Measurements from ENCODE around the gene ZRANB3.
A peak's percentile ranks its signal among the peaks of the same experiment; 100 is the strongest.

The ZRANB3 gene

DNA sequence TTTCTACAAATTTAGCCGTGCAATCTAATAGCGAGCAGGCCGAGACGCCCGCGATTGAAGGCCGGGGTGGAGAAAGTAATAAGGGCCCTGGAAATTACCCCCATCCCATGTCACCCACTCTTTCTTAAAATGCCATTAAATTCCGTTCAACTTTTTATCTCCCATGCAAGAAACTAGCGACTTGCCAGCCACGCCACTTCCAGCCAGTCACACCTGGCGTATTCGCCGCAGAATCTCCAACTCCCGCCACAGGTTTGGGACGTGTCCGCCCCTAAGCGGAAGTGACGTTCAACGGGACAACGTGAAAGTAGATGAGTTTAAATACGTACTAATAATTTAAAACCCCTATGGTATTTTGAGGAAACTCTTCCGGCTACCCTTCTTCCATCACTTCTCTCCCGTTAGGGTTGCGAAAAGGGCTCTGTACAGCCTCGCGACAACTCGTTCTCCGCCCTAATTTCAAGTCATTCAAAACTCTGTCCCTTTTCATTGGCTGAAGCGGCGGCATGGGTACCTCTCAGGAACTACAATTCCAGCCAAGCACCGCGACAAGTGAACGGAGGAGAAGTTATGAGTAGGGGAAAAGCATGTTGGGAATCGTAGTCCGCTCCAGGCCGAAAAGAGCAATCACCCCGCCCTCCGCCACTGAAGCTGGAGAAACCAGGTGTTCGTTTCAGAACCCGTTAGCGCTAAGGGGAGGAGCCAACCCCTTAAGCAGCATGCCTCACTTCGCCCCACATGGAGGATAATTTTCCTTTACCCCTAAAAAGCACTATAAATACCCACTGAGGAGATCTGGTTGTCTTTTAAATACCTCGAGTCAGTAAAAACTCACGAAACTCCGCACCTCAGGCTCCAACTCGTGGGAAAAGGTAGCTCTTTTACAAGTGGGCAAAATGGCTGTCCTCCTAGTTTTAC is at the start of gene ZRANB3:
Gene ZRANB3, minus strand, starts transcription at position 906 of the 918 bp plus-strand sequence.
- Histone ChIP-seq H4K20me1 (peaks cover 0 to 21% (median 13%) of the 10 kb centered on the region in 11 experiments; a peak in 8 of 22 replicates), H3K27ac (peak within 1 kb of the TSS; percentile 54 to 97 (median 96)), H3K4me3 (peak within 1 kb of the TSS; percentile 68 to 90 (median 81)), H3K9me3 (replicated peaks in 1 of 11) (peaks cover 0 to under 1% (median 0%) of the 10 kb centered on the region in 11 experiments; a peak in 1 of 22 replicates), H3K9ac (peak within 1 kb of the TSS; percentile 86 to 96 (median 94)), H3K4me1 (peaks cover 20 to 35% (median 32%) of the 10 kb centered on the region in 10 experiments), H3K4me2 (peak within 1 kb of the TSS; percentile 81 to 95 (median 88)), H3K36me3 (peaks cover 0 to 27% (median 4%) of the 10 kb centered on the region in 11 experiments; a peak in 9 of 22 replicates), H3K27me3 (no peaks in the 10 kb centered on the region)
- TF ChIP-seq Cebpa-rat (IDR thresholded peaks at IDR 0.05): no peak

DNA sequence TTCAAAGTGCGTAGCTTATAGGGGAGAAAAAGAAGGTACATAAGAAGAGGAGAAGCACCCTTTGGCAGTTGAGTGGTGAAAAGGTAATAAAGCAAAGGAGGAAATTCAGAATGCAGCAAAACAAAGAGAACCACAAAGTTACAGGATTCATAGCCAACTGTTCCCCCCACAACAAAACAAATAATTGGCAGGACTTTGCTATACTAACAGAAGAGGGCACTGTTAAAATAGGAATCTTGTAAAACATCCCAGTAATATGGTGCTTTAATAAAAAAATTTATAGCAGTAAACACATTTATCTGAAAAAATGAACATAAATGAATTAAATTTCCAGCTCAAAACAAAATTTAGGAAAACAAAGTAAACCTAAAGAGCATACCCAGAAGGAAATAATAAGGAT is 42.6 kb upstream of the ZRANB3 start:
- Histone ChIP-seq H3K27me3 (no peaks in the 10 kb centered on the region), H3K4me2 (no peak overlapping the region), H3K4me3 (no peak overlapping the region), H3K4me1 (peaks cover 0 to 3% (median 0%) of the 10 kb centered on the region in 10 experiments; a peak in 4 of 20 replicates), H4K20me1 (peaks cover 0 to 14% (median 0%) of the 10 kb centered on the region in 11 experiments; a peak in 2 of 22 replicates), H3K27ac (no peak overlapping the region), H3K36me3 (peaks cover 16 to 74% (median 35%) of the 10 kb centered on the region in 11 experiments), H3K9me3 (replicated peaks in 1 of 11) (peaks cover 0 to 10% (median 4%) of the 10 kb centered on the region in 11 experiments; a peak in 9 of 22 replicates), H3K9ac (no peak overlapping the region)
- no peak for TF ChIP-seq Cebpa-rat (IDR thresholded peaks at IDR 0.05)

DNA sequence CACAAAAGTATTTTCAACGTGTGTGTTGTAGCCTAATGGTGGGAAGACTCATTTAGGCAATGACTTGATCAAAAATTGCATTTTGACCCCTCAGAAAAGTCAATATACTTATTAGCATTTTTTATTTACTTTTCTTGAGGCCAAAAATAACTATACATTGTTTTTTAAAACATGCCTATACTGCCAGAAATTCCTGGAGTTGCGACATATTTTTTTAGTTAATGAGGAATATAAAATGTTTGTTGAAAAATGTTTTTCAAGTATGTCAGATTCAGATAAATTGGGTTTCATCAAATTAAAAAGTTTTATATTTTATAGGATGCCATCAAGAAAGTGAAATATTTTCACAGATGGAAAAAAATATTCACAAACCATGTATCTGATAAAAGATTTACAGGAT is 39.9 kb upstream of the ZRANB3 start:
- H3K36me3 ChIP-seq: peaks cover 21 to 88% (median 55%) of the 10 kb centered on the region in 11 experiments
- peaks cover 0 to 7% (median under 1%) of the 10 kb centered on the region in 11 experiments; a peak in 6 of 22 replicates for H3K9me3 ChIP-seq (replicated peaks in 1 of 11)
- H3K27me3 ChIP-seq: no peaks in the 10 kb centered on the region
- no peak overlapping the region for H3K27ac ChIP-seq
- H3K9ac ChIP-seq: no peak overlapping the region
- peaks cover 0 to 33% (median 0%) of the 10 kb centered on the region in 11 experiments; a peak in 6 of 22 replicates for H4K20me1 ChIP-seq
- no peak overlapping the region for H3K4me3 ChIP-seq
- no peak for TF ChIP-seq Cebpa-rat (IDR thresholded peaks at IDR 0.05)
- no peak overlapping the region for H3K4me2 ChIP-seq
- peaks cover 0 to 7% (median 0%) of the 10 kb centered on the region in 10 experiments; a peak in 4 of 20 replicates for H3K4me1 ChIP-seq

DNA sequence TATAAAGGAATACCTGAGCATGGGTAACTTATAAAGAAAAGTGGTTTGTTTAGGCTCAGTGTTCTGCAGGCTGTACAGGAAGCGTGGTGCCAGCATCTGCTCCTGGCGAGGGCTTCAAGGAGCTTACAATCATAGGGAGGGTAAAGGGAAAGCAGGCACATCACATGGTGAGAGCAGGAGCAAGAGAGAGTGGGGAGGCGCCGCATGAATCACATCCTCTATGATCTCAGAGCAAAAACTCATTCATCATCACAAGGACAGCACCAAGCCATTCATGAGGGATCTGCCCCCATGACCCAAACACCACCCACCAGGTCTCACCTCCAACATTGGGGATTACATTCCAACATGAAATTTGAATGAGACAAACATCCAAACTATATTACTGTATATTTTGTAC is 32.8 kb upstream of the ZRANB3 start:
- Histone ChIP-seq H3K27me3 (no peaks in the 10 kb centered on the region), H3K9ac (no peak overlapping the region), H3K27ac (no peak overlapping the region), H3K4me3 (no peak overlapping the region), H4K20me1 (peaks cover 0 to 44% (median 0%) of the 10 kb centered on the region in 11 experiments; a peak in 8 of 22 replicates), H3K4me1 (peaks cover 0 to 6% (median 0%) of the 10 kb centered on the region in 10 experiments; a peak in 4 of 20 replicates), H3K36me3 (peaks cover 30 to 96% (median 78%) of the 10 kb centered on the region in 11 experiments), H3K4me2 (no peak overlapping the region), H3K9me3 (replicated peaks in 1 of 11) (0 out of 22 replicates have a peak, but pooled peaks cover 0 to 4% (median 0%) of the 10 kb centered on the region in 11 experiments)
- TF ChIP-seq Cebpa-rat (IDR thresholded peaks at IDR 0.05): no peak

DNA sequence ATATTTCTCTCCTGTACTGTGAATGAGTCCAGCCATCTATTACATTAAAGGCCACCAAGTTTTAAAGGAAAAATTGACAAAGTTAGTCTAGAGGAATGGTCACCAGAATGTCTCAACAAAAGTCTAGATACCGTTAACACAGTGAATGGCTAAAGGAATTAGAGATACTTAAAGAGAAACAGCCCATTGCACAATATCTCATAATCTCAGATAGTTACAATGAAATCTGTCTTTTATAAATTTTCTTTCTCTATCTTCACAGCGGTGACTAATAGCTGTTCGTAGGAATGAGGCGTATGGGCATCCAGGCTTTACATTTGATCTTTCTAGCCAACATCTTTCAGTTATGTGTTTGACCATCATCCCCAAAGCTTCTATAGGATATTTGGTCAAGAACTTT is 30.9 kb upstream of the ZRANB3 start:
- Histone ChIP-seq H3K27ac (no peak overlapping the region), H3K4me2 (no peak overlapping the region), H3K9me3 (replicated peaks in 1 of 11) (0 out of 22 replicates have a peak, but pooled peaks cover 0 to 4% (median 0%) of the 10 kb centered on the region in 11 experiments), H3K36me3 (peaks cover 33 to 86% (median 62%) of the 10 kb centered on the region in 11 experiments), H4K20me1 (peaks cover 0 to 48% (median 4%) of the 10 kb centered on the region in 11 experiments; a peak in 7 of 22 replicates), H3K9ac (no peak overlapping the region), H3K27me3 (no peaks in the 10 kb centered on the region), H3K4me1 (peaks cover 0 to 5% (median 0%) of the 10 kb centered on the region in 10 experiments; a peak in 1 of 20 replicates), H3K4me3 (no peak overlapping the region)
- TF ChIP-seq Cebpa-rat (IDR thresholded peaks at IDR 0.05): no peak

DNA sequence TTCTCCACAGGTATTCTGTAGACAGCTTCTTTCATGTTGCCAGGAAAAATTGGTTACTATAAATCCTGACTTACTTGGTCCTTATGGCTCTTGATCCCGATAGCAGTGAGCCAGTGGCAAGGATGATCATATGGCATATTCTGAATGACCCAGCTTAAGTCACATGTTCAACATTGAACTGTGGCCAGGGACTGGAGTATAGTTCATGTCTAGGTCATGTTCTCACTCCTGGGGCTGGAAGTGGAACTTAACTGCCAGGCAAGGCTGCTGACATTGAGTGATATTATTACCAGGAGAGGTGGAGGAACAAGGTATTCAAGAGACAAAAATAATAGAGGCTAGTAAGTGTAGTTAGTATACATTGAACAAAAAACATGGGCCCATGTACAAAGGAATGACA is 26.5 kb upstream of the ZRANB3 start:
- H3K9me3 ChIP-seq (replicated peaks in 1 of 11): peaks cover 0 to 27% (median 20%) of the 10 kb centered on the region in 11 experiments; a peak in 13 of 22 replicates
- no peak overlapping the region for H3K4me2 ChIP-seq
- H3K9ac ChIP-seq: no peak overlapping the region
- peaks cover 0 to 49% (median 4%) of the 10 kb centered on the region in 11 experiments; a peak in 7 of 22 replicates for H4K20me1 ChIP-seq
- H3K4me1 ChIP-seq: peaks cover 0 to 14% (median 0%) of the 10 kb centered on the region in 10 experiments; a peak in 7 of 20 replicates
- H3K36me3 ChIP-seq: peaks cover 24 to 83% (median 57%) of the 10 kb centered on the region in 11 experiments
- TF ChIP-seq Cebpa-rat (IDR thresholded peaks at IDR 0.05): no peak
- no peaks in the 10 kb centered on the region for H3K27me3 ChIP-seq
- no peak overlapping the region for H3K4me3 ChIP-seq
- no peak overlapping the region for H3K27ac ChIP-seq

DNA sequence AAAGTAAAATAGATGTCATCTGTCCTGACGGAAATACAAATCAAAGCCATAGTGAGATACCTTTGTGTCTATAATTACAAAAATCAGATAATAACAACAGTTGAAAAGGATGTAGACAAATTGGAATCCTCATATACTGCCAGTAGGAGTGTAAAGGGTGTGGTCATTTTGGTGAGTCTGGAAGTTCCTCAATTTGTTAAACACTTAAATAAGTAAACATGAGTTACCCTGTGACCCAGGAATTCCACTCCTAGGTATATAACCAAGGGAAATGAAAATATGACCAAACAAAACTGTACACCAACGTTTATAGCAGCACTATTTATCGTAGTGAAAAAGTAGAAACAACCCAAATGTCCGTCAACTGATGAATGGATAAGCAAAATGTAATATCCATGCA is 24.3 kb upstream of the ZRANB3 start:
- peak overlapping the region in 2 of 11 experiments; percentile 15 to 18; a peak in 3 of 22 replicates for H3K4me2 ChIP-seq
- peaks cover 0 to 14% (median 0%) of the 10 kb centered on the region in 10 experiments; a peak in 7 of 20 replicates for H3K4me1 ChIP-seq
- H3K4me3 ChIP-seq: no peak overlapping the region
- peak overlapping the region in 1 of 11 experiments; percentile 20; a peak in 1 of 22 replicates for H3K27ac ChIP-seq
- no peaks in the 10 kb centered on the region for H3K27me3 ChIP-seq
- H4K20me1 ChIP-seq: peaks cover 0 to 55% (median 6%) of the 10 kb centered on the region in 11 experiments; a peak in 7 of 22 replicates
- H3K36me3 ChIP-seq: peaks cover 13 to 78% (median 45%) of the 10 kb centered on the region in 11 experiments
- no peak overlapping the region for H3K9ac ChIP-seq
- H3K9me3 ChIP-seq (replicated peaks in 1 of 11): peaks cover 0 to 29% (median 23%) of the 10 kb centered on the region in 11 experiments; a peak in 14 of 22 replicates
- TF ChIP-seq Cebpa-rat (IDR thresholded peaks at IDR 0.05): no peak

DNA sequence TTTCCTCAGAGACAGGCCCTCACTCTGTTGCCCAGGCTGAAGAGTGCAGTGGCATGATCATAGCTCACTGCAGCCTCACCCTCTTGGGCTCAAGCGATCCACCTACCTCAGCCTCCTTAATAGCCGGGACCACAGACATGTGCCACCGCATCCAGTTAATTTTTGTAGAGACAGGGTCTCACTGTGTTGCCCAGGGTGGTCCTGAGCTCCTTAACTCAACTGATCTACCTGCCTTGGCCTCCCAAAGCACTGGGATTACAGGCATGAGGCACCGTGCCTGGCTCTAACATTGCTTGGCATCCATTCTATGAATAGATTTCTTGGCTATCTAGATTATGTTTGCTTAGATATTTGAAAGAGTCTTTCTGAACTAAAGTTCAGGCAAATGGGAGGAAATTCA is 21.9 kb upstream of the ZRANB3 start:
- Histone ChIP-seq H4K20me1 (peaks cover 0 to 46% (median under 1%) of the 10 kb centered on the region in 11 experiments; a peak in 8 of 22 replicates), H3K4me3 (no peak overlapping the region), H3K9ac (no peak overlapping the region), H3K9me3 (replicated peaks in 1 of 11) (peaks cover 0 to 32% (median 23%) of the 10 kb centered on the region in 11 experiments; a peak in 14 of 22 replicates), H3K27me3 (no peaks in the 10 kb centered on the region), H3K27ac (no peak overlapping the region), H3K36me3 (peaks cover 10 to 79% (median 41%) of the 10 kb centered on the region in 11 experiments), H3K4me2 (no peak overlapping the region), H3K4me1 (peaks cover 0 to 14% (median 0%) of the 10 kb centered on the region in 10 experiments; a peak in 7 of 20 replicates)
- TF ChIP-seq Cebpa-rat (IDR thresholded peaks at IDR 0.05): no peak
